Measurements from ENCODE around the gene POLA1. TPM values are rescaled to one million over a fixed set of nuclear protein-coding genes. Genes with fewer than 3 reads are reported as not detected.

POLA1 gene
- total and polyA plus RNA-seq, 2 experiments from 2014 or later: 19.4 to 22.9 TPM

DNA sequence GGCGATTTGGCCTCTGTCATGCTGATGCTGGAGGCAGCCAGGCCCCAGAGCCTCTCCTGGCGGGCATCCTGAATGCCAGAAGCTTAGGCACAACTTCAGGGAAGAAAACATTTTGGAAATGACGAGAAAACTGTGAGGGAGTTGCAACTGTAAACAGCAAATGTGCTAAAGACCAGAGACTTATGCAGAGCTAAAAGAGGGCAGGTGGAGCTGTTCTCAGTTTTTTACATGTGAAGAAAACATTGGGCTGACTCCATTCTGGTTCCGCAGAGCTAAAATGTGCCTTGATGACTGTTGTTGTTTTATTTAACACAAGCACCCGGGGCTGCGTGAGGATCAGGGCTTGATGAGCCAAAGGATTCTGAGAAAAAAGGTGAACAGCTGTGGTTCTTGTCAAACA is 332.9 kb downstream of the POLA1 start:
- no peaks in the 10 kb centered on the region for H3K4me1 ChIP-seq (ENCODE audit: low read depth)
- peaks cover 69% of the 10 kb centered on the region for H3K27me3 ChIP-seq
- H3K9me3 ChIP-seq (ENCODE audit: low read depth): no peaks in the 10 kb centered on the region

DNA sequence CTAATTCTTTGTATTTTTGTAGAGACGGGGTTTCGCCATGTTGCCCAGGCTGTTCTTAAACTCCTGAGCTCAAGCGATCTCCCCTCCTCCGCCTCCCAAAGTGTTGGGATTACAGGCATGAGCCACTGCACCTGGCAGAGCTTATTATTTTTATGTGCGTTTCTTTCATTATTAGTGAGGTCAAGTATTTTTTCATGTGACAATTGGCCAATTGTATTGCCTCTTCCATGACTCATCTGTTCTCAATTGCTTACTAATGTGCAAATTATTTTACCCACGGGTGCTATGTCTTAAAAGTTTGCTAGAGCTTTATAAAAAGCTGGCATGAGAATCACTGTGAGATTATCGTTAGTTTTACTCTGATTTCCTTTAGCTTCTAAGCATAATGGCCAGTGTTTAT is 335.0 kb downstream of the POLA1 start:
- peak in 1 of 2 donors; percentile 56 for DNase-seq (ENCODE audit: low read depth in 1 of 2, low spot score in 1 of 2)
- no peak overlapping the region for H3K27ac ChIP-seq
- H3K27me3 ChIP-seq: peaks cover 47% of the 10 kb centered on the region
- no peaks in the 10 kb centered on the region for H3K36me3 ChIP-seq
- no peaks in the 10 kb centered on the region for H3K4me1 ChIP-seq (ENCODE audit: low read depth)
- no peaks in the 10 kb centered on the region for H3K9me3 ChIP-seq (ENCODE audit: low read depth)
- H3K4me3 ChIP-seq: no peak overlapping the region
- TF ChIP-seq, protein P1, sequence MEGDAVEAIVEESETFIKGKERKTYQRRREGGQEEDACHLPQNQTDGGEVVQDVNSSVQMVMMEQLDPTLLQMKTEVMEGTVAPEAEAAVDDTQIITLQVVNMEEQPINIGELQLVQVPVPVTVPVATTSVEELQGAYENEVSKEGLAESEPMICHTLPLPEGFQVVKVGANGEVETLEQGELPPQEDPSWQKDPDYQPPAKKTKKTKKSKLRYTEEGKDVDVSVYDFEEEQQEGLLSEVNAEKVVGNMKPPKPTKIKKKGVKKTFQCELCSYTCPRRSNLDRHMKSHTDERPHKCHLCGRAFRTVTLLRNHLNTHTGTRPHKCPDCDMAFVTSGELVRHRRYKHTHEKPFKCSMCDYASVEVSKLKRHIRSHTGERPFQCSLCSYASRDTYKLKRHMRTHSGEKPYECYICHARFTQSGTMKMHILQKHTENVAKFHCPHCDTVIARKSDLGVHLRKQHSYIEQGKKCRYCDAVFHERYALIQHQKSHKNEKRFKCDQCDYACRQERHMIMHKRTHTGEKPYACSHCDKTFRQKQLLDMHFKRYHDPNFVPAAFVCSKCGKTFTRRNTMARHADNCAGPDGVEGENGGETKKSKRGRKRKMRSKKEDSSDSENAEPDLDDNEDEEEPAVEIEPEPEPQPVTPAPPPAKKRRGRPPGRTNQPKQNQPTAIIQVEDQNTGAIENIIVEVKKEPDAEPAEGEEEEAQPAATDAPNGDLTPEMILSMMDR (IDR thresholded peaks at IDR 0.05; ENCODE audit: low read depth, low read length): no peak

More for the DNA sequence above, 332.9 kb downstream of the POLA1 start:
- H3K36me3 ChIP-seq: no peaks in the 10 kb centered on the region
- DNase-seq (ENCODE audit: low read depth in 1 of 2, low spot score in 1 of 2): no peak
- TF ChIP-seq, protein P1 (IDR thresholded peaks at IDR 0.05; ENCODE audit: low read depth, low read length): no peak
- no peak overlapping the region for H3K4me3 ChIP-seq
- no peak overlapping the region for H3K27ac ChIP-seq

DNA sequence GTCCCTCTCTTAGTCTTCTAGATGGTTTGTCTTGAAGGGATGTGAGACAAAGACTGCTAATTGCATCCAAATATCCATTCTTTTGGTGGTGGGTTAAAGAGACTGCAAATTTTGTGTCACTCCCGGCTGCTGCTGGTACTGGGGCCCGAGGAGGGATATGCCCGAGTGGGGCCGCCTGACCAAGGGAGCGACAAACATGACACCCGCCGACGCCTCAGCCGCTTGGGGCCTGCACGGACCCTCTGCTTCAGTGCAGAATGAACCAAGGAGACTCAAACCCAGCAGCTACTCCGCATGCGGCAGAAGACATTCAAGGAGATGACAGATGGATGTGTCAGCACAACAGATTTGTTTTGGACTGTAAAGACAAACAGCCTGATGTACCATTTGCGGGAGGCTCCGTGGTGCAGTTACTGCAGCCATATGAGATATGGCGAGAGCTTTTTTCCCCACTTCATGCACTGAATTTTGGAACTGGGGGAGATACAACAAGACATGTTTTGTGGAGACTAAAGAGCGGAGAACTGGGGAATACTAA is 335.6 kb downstream of the POLA1 start:
- DNase-seq (ENCODE audit: low read depth in 1 of 2, low spot score in 1 of 2): no peak
- peaks cover 41% of the 10 kb centered on the region for H3K27me3 ChIP-seq
- H3K27ac ChIP-seq: no peak overlapping the region
- TF ChIP-seq, protein P1 (IDR thresholded peaks at IDR 0.05; ENCODE audit: low read depth, low read length): no peak
- H3K4me1 ChIP-seq (ENCODE audit: low read depth): no peaks in the 10 kb centered on the region
- H3K4me3 ChIP-seq: no peak overlapping the region
- H3K9me3 ChIP-seq (ENCODE audit: low read depth): no peaks in the 10 kb centered on the region
- no peaks in the 10 kb centered on the region for H3K36me3 ChIP-seq

DNA sequence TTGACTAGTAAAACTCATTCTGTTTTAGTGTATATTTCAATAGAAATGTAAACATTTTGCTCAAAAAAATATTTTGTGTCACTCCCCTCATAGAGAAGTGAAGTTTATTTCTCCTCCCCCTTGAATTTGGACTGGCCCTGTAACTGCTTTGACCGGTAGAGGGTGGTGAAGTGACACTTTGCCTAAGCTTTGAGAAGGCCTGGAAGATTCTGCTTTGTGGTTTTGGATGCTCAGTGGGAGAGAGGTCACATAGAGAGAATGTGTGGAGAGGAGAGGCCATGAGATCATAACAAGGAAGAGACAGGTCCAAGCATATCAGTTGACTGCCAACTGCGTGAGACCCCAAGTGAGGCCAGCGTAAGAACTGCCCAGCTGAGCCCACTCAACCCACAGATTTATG is 341.2 kb downstream of the POLA1 start:
- H3K27ac ChIP-seq: no peak overlapping the region
- peak in 1 of 2 donors; percentile 61 for DNase-seq (ENCODE audit: low read depth in 1 of 2, low spot score in 1 of 2)
- TF ChIP-seq, protein P1 (IDR thresholded peaks at IDR 0.05; ENCODE audit: low read depth, low read length): peak; percentile 52

DNA sequence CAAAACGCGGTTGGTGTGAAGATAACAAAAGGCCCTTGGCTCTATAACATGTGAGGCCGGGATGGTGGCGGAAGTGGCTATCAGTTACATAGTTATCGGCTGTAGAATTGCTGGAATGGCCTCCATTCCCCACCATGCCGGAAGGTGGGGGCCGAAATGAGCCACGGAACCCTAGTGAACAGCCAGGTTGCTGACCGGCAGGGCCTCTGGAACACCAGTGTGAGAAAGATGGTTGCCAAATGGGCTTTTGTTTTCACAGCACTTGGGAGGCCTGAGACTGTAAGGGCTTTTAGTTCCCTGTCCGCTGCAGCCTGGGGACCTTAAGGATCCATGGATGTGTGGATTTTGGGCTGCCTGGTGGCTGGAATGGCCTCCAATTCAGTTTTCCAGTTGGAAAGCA is 345.3 kb downstream of the POLA1 start:
- no peaks in the 10 kb centered on the region for H3K4me1 ChIP-seq (ENCODE audit: low read depth)
- H3K4me3 ChIP-seq: no peak overlapping the region
- no peaks in the 10 kb centered on the region for H3K36me3 ChIP-seq
- TF ChIP-seq, protein P1 (IDR thresholded peaks at IDR 0.05; ENCODE audit: low read depth, low read length): no peak
- H3K27ac ChIP-seq: no peak overlapping the region
- DNase-seq (ENCODE audit: low read depth in 1 of 2, low spot score in 1 of 2): no peak
- no peaks in the 10 kb centered on the region for H3K9me3 ChIP-seq (ENCODE audit: low read depth)
- H3K27me3 ChIP-seq: no peaks in the 10 kb centered on the region

More for the DNA sequence above, 341.2 kb downstream of the POLA1 start:
- Histone ChIP-seq H3K36me3 (no peaks in the 10 kb centered on the region), H3K9me3 (ENCODE audit: low read depth) (no peaks in the 10 kb centered on the region), H3K4me3 (no peak overlapping the region), H3K27me3 (no peaks in the 10 kb centered on the region), H3K4me1 (ENCODE audit: low read depth) (no peaks in the 10 kb centered on the region)

Measured in cardiac muscle cell (in vitro differentiated cells and primary cell).